ENCODE data around the gene RNF180.

Gene RNF180

DNA sequence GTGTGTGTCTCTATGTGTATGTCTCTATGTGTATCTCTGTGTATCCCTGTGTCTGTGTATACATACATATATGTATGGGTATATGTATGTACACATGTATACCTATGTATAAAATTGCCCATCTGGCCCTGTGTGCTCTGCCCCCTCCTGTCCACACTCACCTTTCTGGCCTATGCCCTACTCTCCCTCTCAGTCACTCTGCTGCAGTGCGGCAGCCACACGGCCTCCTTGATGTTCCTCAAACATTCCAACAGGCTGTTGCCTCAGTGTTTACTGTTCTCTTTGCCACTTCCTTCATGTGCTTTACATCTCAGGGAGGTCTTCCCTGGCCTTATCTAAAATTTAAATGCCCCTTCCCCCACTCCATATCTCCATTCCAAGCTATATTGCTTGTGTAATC lies 18.3 kb upstream of the RNF180 start:
- H3K4me3 ChIP-seq (ENCODE audit: control insufficient read depth, low read depth, low read length): no peak overlapping the region
- TF ChIP-seq, protein P1, sequence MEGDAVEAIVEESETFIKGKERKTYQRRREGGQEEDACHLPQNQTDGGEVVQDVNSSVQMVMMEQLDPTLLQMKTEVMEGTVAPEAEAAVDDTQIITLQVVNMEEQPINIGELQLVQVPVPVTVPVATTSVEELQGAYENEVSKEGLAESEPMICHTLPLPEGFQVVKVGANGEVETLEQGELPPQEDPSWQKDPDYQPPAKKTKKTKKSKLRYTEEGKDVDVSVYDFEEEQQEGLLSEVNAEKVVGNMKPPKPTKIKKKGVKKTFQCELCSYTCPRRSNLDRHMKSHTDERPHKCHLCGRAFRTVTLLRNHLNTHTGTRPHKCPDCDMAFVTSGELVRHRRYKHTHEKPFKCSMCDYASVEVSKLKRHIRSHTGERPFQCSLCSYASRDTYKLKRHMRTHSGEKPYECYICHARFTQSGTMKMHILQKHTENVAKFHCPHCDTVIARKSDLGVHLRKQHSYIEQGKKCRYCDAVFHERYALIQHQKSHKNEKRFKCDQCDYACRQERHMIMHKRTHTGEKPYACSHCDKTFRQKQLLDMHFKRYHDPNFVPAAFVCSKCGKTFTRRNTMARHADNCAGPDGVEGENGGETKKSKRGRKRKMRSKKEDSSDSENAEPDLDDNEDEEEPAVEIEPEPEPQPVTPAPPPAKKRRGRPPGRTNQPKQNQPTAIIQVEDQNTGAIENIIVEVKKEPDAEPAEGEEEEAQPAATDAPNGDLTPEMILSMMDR (conservative IDR thresholded peaks at IDR 0.05; ENCODE audit: control insufficient read depth, insufficient read depth, low read depth, low read length): no peak
- DNase-seq (ENCODE audit: low read depth): no peak

DNA sequence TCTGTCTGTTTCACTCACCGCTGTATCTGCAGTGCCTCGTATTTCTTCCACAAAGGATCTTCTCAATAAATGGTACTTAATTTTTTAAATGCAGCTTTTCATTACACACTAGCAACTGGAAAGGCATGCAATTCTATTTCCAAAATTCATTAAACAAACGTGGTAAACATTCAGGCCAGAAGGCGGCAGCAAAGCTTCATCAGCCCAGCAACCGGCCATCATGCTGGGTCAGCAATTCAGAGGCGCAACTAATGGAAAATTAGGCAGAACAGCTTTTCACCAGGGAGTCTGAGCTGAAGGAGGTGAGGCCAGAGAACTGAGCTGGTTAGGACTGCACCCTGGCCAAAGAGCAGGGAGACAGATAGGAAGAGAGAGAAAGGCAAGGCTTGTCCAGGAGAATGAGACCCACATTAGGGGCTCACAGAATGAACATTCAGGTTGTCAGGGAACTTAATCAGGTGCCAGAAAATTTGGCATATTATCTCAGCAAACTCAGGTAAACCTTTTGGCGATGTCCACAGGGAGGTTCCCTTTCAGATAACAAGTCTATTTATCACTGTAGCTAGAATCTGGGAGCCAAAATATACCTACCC lies 17.7 kb upstream of the RNF180 start:
- TF ChIP-seq, protein P1 (conservative IDR thresholded peaks at IDR 0.05; ENCODE audit: control insufficient read depth, insufficient read depth, low read depth, low read length): peak; percentile 83
- no peak overlapping the region for H3K4me3 ChIP-seq (ENCODE audit: control insufficient read depth, low read depth, low read length)
- DNase-seq (ENCODE audit: low read depth): peak; percentile 54

DNA sequence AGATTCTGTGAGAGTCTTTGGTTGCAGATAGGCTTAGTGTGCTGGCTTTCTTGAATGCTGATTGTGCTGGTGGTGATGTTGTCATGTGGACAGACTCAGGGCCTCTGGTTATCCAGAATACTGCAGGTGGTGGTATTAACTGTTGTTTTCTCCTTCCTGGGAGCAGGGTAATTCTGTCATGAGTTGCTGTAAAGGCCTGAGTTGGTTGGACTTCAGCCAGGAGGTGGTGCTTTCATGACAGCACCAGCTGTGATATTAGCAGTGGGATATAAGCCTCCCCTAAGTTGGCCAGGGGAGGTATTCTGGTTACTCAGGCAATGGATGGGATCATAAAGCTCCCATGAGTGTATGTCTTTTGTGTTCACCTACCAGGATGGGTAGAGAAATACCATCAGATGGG lies 16.4 kb upstream of the RNF180 start:
- peak; percentile 3 for DNase-seq (ENCODE audit: low read depth)
- H3K4me3 ChIP-seq (ENCODE audit: control insufficient read depth, low read depth, low read length): no peak overlapping the region
- TF ChIP-seq, protein P1 (conservative IDR thresholded peaks at IDR 0.05; ENCODE audit: control insufficient read depth, insufficient read depth, low read depth, low read length): no peak

DNA sequence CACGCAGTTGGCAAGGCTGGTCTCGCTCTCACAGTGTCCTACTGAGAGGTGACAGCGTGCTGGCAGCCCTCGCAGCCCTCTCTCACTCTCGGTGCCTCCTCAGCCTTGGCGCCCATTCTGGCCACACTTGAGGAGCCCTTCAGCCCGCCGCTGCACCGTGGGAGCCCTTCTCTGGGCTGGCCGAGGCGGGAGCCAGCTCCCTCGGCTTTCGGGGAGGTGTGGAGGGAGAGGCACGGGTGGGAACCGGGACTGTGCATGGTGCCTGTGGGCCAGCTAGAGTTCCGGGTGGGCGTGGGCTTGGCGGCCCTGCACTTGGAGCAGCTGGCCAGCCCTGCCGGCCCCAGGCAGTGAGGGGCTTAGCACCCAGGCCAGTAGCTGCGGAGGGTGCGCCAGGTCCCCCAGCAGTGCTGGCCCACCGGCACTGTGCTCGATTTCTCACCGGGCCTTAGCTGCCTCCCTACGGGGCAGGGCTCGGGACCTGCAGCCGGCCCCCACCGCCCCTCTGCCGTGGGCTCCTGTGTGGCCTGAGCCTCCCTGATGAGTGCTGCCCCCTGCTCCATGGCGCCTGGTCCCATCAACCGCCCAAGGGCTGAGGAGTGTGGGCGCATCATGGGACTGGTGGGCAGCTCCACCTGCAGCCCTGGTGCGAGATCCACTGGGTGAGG lies 15.7 kb upstream of the RNF180 start:
- no peak overlapping the region for H3K4me3 ChIP-seq (ENCODE audit: control insufficient read depth, low read depth, low read length)
- no peak for DNase-seq (ENCODE audit: low read depth)
- TF ChIP-seq, protein P1 (conservative IDR thresholded peaks at IDR 0.05; ENCODE audit: control insufficient read depth, insufficient read depth, low read depth, low read length): no peak

DNA sequence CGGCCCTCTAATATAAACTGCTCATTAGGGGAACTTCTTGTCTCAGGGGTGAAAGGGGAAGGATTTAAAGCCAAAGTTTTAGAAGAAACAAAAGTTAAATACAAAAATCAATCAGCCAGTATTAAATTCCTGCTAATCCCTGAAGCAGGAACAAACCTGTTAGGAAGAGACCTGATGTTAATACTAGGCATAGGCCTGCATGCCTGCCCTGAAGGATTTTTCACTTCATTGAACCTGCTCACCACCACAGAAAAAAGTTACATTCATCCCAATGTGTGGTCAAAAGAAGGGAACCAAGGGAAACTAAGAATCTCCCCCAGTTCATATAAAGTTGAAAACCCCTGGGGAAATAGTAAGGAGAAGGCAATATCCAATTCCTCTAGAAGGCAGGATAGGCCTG lies 9.4 kb upstream of the RNF180 start:
- H3K4me3 ChIP-seq (ENCODE audit: control insufficient read depth, low read depth, low read length): no peak overlapping the region
- no peak for DNase-seq (ENCODE audit: low read depth)
- TF ChIP-seq, protein P1 (conservative IDR thresholded peaks at IDR 0.05; ENCODE audit: control insufficient read depth, insufficient read depth, low read depth, low read length): no peak

DNA sequence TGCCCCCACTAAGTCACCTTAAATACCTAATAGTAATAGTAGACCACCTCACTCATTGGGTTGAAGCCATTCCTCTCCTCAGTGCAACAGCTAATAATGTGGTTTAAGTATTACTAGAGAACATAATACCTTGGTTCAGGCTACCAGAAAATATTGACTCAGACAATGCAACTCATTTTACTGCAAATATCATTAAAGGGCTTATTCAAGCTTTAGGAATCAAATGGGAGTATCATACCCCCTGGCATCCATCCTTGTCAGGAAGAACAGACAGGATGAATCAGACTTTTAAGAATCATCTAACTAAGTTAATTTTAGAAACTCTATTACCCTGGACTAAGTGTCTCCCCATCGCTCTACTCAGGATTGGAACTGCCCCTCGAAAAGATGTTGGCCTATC lies 6.8 kb upstream of the RNF180 start:
- TF ChIP-seq, protein P1 (conservative IDR thresholded peaks at IDR 0.05; ENCODE audit: control insufficient read depth, insufficient read depth, low read depth, low read length): no peak
- peak; percentile 16 for DNase-seq (ENCODE audit: low read depth)
- H3K4me3 ChIP-seq (ENCODE audit: control insufficient read depth, low read depth, low read length): no peak overlapping the region

Data from fibroblast of mammary gland (primary cell).